Activated CD8-positive, alpha-beta memory T cell treated with anti-CD3 and anti-CD28 coated beads for 4 hours (primary cell): ENCODE measurements around the gene MIDN.
A peak's percentile ranks its signal among the peaks of the same experiment; 100 is the strongest.

ENCODE experiments used
- DNase-seq, 2 donors: peaks; one replicate each; pipeline ENCODE4 v3.0.0-alpha.2; 2020; ENCODE audit warnings: low read depth in 2 of 2

MIDN gene

GRCh38 chr19:1258707-1259205 is 10.4 kb downstream of the MIDN start:
- DNase-seq: no peak

DNA sequence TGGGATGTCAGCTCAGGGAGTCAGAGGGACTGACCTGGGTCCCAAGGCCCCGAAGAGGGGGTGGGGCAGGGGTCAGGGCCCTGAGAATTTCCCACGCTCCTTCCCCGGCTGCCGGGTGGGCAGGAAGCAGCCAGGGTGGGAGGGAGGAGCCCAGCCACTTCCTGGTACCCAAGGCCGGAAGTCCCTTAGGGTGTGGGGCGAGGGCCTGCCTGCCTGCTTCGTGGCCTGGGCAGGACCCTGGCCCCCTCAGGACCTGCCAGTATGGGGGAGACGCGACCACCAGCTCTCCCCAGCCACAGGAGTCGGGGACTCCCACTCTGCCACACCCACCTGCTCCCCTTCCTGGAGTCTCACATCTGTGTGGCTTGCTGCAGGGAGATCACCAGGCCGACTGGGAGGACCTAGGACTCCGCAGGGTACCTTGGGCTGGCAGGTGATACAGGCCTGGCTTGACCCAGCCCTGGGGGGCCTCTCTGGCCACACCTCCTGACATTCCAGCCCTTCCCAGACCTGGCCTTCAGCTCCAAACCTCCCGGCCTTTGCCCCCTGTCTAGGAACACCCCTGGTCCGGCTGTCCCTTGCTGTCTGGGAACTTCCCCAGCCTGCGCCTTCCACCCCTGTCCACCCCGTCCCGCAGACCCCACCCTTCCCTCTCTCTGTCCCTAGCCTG is 11.0 kb downstream of the MIDN start:
- DNase-seq: no peak

- no peak for DNase-seq
Observed at GRCh38 chr19:1259876-1260748, 11.7 kb downstream of the MIDN start.

DNA sequence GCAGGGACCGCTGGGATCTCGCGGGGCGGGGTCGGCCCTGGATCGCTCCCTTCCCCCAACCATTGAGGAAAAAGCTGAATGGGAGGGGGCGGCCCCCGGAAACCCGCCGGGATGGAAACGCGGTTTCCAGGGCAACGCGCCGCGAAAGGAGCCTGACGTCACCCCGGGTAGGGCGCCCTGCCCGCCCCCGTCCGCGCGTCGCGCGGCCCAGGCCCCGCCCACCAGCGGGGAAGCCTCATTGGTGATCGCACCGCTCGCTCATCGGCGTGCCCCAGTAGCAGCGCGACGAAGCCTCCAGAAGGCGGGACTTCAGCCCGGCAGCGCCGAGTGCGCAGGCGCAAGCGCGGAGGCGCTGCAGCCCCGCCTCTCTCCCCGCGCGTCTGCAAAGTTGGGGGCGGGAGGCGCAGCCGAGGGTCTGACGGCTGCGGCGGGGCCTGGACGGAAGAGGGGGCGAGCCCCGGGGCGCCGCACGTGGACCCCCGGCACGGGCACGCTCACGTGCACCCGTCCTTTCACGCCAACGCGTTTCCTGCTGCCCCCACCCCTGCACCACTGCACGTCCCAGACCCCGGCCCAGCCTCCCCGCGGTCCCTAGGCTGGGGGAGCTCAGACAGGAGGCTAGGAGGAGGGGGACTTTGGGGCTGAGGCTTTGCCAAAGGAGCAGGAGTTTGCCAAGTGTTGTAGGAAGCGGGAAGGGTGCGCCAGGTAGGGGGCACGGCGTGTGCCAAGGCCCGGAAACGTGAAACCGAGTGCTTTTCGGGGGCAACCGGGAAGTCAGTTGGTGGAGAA is 12.6 kb downstream of the MIDN start:
- DNase-seq: peak; percentile 94 to 95

- no peak for DNase-seq
Observed at GRCh38 chr19:1261538-1261797, 13.1 kb downstream of the MIDN start.

DNA sequence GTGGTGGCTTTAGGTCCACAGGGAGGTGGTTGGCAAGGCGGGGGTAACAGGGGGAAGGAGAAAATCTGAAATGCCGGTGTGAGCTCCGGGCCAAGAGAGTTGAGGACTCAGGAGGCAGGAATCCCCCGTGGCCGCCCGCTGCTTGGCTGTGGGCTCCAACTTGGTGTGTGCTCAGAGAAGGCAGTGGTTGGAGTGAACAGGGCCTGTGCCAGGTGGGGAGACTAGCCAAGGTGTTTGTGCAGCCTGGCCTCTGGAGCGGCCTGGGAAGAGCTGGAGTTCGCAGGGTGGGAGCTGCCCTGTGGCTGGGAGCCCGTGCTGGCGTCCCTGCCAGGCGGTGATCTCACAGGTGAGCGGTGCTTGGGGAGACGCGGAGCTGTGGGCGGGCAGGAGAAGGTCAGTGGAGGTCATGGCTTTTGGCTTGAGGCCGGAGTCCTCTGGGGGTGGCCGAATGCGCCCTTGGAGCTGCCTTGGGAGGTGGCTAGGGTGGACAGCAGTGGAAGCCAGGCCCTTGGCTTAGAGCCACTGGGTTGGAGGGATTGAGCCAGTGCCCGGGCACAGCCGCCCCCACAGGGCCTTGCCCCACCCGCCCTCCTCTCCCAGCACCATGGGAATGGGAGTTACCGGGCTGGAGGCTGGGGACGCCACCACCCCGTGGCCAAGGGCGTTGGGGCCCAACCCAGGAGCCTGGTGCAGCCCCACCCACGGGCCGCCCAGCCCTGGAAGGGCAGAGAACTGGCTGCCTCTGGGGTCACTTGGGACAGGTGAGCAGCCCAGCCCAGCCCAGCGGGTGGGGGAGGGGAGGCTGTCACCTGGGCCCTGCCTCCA is 13.6 kb downstream of the MIDN start:
- no peak for DNase-seq

- DNase-seq: no peak
Observed at GRCh38 chr19:1262623-1263123, 14.3 kb downstream of the MIDN start.

DNA sequence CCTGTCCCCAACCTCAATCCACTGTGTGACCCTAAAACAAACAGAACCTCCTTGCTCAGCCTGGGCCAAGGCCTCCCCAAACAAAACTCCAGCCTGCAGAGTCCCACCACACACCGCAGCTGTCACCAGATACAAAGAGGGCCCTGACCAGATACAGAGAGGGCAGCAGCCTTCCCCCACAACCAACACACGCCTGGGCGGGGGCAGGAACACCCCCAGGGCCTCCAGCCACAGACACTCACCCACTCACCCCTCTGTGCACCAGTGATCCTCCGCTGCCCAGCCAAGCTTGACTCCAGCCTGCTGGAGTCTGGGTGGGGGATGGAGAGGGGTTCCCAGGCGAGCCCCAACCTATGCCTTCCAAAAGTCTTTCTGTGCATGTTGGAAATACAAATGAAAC is 14.8 kb downstream of the MIDN start:
- DNase-seq: no peak

- no peak for DNase-seq
Observed at GRCh38 chr19:1264801-1265614, 16.6 kb downstream of the MIDN start.

DNA sequence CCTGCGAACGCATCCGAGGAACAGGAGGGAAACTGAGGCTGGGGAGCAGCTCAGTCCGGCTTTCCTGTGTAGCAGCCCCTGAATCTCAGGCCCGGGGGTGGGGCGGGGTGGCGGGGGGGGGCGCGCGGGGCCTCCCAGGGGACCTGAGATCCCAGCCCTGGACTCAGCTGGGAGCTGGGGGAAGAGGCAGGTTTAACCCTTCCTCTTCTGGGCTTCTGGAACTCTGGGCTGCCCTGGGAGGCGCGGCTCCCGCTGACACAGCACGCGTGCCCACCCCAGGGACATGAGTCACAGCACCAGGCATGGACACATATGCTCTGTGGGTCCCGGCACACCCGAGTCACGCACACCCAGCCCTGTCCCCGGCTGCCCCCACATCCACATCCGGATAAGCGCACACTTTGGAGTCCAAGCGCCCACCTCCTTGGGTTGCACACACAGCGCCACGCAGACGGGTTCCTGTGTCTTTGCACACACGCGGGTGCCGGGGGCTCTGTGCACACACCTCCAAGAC is 17.3 kb downstream of the MIDN start:
- no peak for DNase-seq

GRCh38 chr19:1266129-1266915 is 17.9 kb downstream of the MIDN start:
- peak in 1 of 2 donors; percentile 68 for DNase-seq

GRCh38 chr19:1266916-1267476 is 18.6 kb downstream of the MIDN start:
- no peak for DNase-seq

- no peak for DNase-seq
Observed at GRCh38 chr19:1267477-1268225, 19.3 kb downstream of the MIDN start.

DNA sequence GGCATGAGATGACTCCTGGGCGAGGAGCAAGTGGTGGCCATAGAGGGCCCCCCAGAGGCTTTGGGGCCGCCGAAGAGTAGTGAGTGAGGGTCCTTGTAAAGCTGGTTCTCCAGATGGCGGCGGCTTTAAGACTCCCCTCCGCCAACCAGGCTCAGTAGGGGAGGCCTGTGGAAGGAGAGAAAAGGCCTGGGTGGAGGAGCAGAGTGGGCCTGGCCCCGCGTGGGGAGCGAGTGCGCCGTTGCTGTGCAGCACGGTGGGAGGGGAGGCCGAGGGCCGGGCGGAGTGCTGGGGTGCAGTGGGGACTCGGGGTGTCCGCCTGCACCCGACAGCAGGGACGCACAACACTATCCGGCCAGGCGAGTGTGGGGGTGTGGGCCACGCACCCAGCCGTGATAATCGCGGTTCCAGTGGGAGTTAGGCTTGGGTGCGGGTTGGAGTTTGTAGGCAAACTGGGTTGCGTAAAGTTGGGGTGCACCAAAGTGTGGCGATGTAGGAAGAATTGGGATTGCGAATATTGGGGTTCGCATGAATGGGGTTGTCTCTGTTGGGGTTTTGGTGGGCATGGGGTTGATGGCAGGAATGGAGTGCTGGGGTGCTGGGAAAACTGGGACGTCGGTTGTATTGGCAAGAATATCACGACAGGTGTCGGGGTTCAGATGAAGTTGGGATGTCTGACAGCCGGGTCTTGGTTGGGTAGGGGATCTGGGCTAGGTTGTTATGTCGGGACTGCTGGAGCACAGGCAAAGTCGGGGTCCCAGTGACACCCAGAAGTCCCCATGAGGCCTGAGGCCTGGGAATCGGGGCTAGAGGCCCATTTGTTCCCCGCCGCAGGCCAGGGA is 20.1 kb downstream of the MIDN start:
- no peak for DNase-seq

DNA sequence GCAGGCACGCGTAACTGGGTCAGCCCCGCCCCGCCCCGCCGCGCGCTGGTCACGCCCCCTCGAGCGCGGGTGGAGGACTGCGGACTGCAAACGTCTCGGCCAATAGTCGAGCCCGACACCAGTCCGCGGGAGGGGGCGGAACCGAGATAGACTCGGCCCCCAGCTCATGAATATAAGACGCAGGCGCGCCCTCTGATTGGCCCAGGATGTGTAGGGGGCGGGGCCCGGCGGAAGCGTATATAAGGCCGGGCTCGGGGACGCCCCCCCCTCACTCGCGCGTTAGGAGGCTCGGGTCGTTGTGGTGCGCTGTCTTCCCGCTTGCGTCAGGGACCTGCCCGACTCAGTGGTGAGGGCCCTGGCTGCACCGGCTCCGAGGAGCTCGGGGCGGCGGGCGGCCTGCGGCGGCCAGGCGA is 20.7 kb downstream of the MIDN start, which contains the start of gene CIRBP:
TSS of gene CIRBP (plus strand) at position 268 of the 413 bp plus-strand sequence. CDS start 1,602 bp downstream, outside the sequence.
- peak; percentile 99 for DNase-seq

- DNase-seq: peak; percentile 66 to 71
Observed at GRCh38 chr19:1269478-1270212, 21.3 kb downstream of the MIDN start.
